NCI-H1436 treated with DMSO at 0.1 percent for 48 hours (cell line): ENCODE results near the gene MRGPRD.

Source experiments
- DNase-seq: peaks from one replicate; lab custom pipeline; 2025; lab: John Stamatoyannopoulos, UW

Gene MRGPRD

GRCh38 chr11:68930991-68931855 lies 49.6 kb downstream of the MRGPRD start:
- DNase-seq = no peak
